DMS 273 (cell line): ENCODE results near the gene CLEC14A.

Experiments
- DNase-seq: peaks from one replicate; lab custom pipeline; 2025; ENCODE audit not compliant: unreplicated experiment; lab: John Stamatoyannopoulos, UW

Gene CLEC14A

GRCh38 chr14:38248321-38249028, 7.4 kb downstream of the CLEC14A start:
- DNase-seq: peak; percentile 28

GRCh38 chr14:38243696-38244240, 12.1 kb downstream of the CLEC14A start:
- DNase-seq: no peak

- no peak for DNase-seq
Measured at GRCh38 chr14:38238878-38239277, 17.0 kb downstream of the CLEC14A start.

- no peak for DNase-seq
Measured at GRCh38 chr14:38238332-38238731, 17.6 kb downstream of the CLEC14A start.

GRCh38 chr14:38233218-38233617, 22.7 kb downstream of the CLEC14A start:
- no peak for DNase-seq

GRCh38 chr14:38226366-38226765, 29.5 kb downstream of the CLEC14A start:
- DNase-seq: no peak

- DNase-seq: no peak
Measured at GRCh38 chr14:38225946-38226345, 29.9 kb downstream of the CLEC14A start.

- DNase-seq: no peak
Measured at GRCh38 chr14:38224338-38224737, 31.6 kb downstream of the CLEC14A start.

GRCh38 chr14:38221077-38221476, 34.8 kb downstream of the CLEC14A start:
- DNase-seq: no peak

- DNase-seq: no peak
Measured at GRCh38 chr14:38217553-38217952, 38.3 kb downstream of the CLEC14A start.

- no peak for DNase-seq
Measured at GRCh38 chr14:38213001-38213400, 42.9 kb downstream of the CLEC14A start.

- DNase-seq: no peak
Measured at GRCh38 chr14:38212111-38212510, 43.8 kb downstream of the CLEC14A start.

GRCh38 chr14:38211255-38211735, 44.6 kb downstream of the CLEC14A start:
- no peak for DNase-seq

- no peak for DNase-seq
Measured at GRCh38 chr14:38210587-38211216, 45.2 kb downstream of the CLEC14A start.

- no peak for DNase-seq
Measured at GRCh38 chr14:38209572-38210557, 46.0 kb downstream of the CLEC14A start.

GRCh38 chr14:38208618-38209562, 47.0 kb downstream of the CLEC14A start:
- peak; percentile 85 for DNase-seq

- peak; percentile 59 for DNase-seq
Measured at GRCh38 chr14:38207736-38208617, 47.9 kb downstream of the CLEC14A start, which contains the start of gene SSTR1. Gene SSTR1 (plus strand): TSS chr14:38207904. CDS start chr14:38209390, 1,486 bp downstream.

- no peak for DNase-seq
Measured at GRCh38 chr14:38207377-38207735, 48.5 kb downstream of the CLEC14A start.
